Measurements from ENCODE around the gene CERK. TPM values are rescaled to one million over a fixed set of nuclear protein-coding genes. Genes with fewer than 3 reads are reported as not detected.
A peak's percentile ranks its signal among the peaks of the same experiment; 100 is the strongest.

Gene CERK
- total RNA-seq, 3 donors from 2014 or later = 40.3 to 51.7 (median 50.0) TPM

- ATAC-seq = peak; percentile 86
- Histone ChIP-seq H3K9me3 (peaks cover 8% of the 10 kb centered on the region), H3K36me3 (ENCODE audit: low read depth) (no peaks in the 10 kb centered on the region), H3K4me3 (no peak overlapping the region), H3K4me1 (ENCODE audit: low read depth) (peaks cover 43% of the 10 kb centered on the region)
- DNase-seq = peak; percentile 92 to 95 (median 94)
- intact Hi-C loops (cut with DNase I, micrococcal nuclease) = no loop called here
- TF ChIP-seq, protein P1, sequence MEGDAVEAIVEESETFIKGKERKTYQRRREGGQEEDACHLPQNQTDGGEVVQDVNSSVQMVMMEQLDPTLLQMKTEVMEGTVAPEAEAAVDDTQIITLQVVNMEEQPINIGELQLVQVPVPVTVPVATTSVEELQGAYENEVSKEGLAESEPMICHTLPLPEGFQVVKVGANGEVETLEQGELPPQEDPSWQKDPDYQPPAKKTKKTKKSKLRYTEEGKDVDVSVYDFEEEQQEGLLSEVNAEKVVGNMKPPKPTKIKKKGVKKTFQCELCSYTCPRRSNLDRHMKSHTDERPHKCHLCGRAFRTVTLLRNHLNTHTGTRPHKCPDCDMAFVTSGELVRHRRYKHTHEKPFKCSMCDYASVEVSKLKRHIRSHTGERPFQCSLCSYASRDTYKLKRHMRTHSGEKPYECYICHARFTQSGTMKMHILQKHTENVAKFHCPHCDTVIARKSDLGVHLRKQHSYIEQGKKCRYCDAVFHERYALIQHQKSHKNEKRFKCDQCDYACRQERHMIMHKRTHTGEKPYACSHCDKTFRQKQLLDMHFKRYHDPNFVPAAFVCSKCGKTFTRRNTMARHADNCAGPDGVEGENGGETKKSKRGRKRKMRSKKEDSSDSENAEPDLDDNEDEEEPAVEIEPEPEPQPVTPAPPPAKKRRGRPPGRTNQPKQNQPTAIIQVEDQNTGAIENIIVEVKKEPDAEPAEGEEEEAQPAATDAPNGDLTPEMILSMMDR (IDR thresholded peaks at IDR 0.05) = no peak
Observed at GRCh38 chr22:46754110-46754799, 16.2 kb upstream of the CERK start.

- intact Hi-C loops (cut with DNase I, micrococcal nuclease) = no loop called here
- DNase-seq = no peak
- peaks cover 8% of the 10 kb centered on the region for H3K9me3 ChIP-seq
- H3K4me1 ChIP-seq (ENCODE audit: low read depth) = peaks cover 40% of the 10 kb centered on the region
- H3K36me3 ChIP-seq (ENCODE audit: low read depth) = no peaks in the 10 kb centered on the region
- TF ChIP-seq, protein P1 (IDR thresholded peaks at IDR 0.05) = no peak
- no peak overlapping the region for H3K4me3 ChIP-seq
- no peak for ATAC-seq
Observed at GRCh38 chr22:46753761-46754109, 15.7 kb upstream of the CERK start.

GRCh38 chr22:46753360-46753759 lies 15.3 kb upstream of the CERK start:
- Histone ChIP-seq H3K4me3 (no peak overlapping the region), H3K4me1 (ENCODE audit: low read depth) (peaks cover 40% of the 10 kb centered on the region), H3K9me3 (peaks cover 8% of the 10 kb centered on the region), H3K36me3 (ENCODE audit: low read depth) (no peaks in the 10 kb centered on the region)
- DNase-seq (no peak), ATAC-seq (no peak)
- TF ChIP-seq, protein P1 (IDR thresholded peaks at IDR 0.05) = no peak
- intact Hi-C loops (cut with DNase I, micrococcal nuclease) = no loop called here

DNA sequence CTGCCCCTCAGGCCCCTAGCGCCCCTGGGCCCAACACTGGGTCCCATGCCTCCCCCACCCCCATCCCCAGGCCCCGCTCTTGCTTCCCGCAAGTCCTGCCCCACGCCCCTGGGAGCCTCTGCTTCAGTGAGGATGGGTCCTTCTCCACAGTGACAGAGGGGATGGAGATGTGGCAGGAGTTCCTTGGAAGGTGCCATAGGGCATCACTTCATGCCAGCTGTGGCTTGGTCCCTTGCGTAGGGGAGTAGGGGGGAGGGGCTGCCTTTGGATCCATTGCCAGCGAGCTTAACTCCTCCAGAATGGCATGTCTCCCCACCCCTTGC lies 14.9 kb upstream of the CERK start:
- H3K4me1 ChIP-seq (ENCODE audit: low read depth) = peaks cover 40% of the 10 kb centered on the region
- intact Hi-C loops (cut with DNase I, micrococcal nuclease) = no loop called here
- H3K4me3 ChIP-seq = no peak overlapping the region
- DNase-seq (peak in 1 of 3 donors; percentile 51), ATAC-seq (no peak)
- no peaks in the 10 kb centered on the region for H3K36me3 ChIP-seq (ENCODE audit: low read depth)
- H3K9me3 ChIP-seq = peaks cover 8% of the 10 kb centered on the region
- TF ChIP-seq, protein P1 (IDR thresholded peaks at IDR 0.05) = no peak

- ATAC-seq = no peak
- peak in 2 of 3 donors; percentile 42 to 50 for DNase-seq
- intact Hi-C loops (cut with DNase I, micrococcal nuclease) = no loop called here
Observed at GRCh38 chr22:46752286-46752987, 14.4 kb upstream of the CERK start.

More at GRCh38 chr22:46752286-46752987, 14.4 kb upstream of the CERK start:
- H3K4me3 ChIP-seq = no peak overlapping the region
- TF ChIP-seq, protein P1 (IDR thresholded peaks at IDR 0.05) = no peak
- peaks cover 8% of the 10 kb centered on the region for H3K9me3 ChIP-seq
- peaks cover 40% of the 10 kb centered on the region for H3K4me1 ChIP-seq (ENCODE audit: low read depth)
- no peaks in the 10 kb centered on the region for H3K36me3 ChIP-seq (ENCODE audit: low read depth)

Measured in mucosa of descending colon (tissue), 3 donors.